Mesendoderm (in vitro differentiated cells): Measurements from ENCODE around the gene WDFY2.
"Not testable (repeated sequence)": the region's sequence is repeated elsewhere in the genome, so short reads cannot be mapped to it uniquely, and the experiment has no call there.

ENCODE experiments used
- DNase-seq: peaks from one replicate; pipeline ENCODE4 v3.0.0; 2013
- H2AK5ac ChIP-seq: 2 replicates; pipeline ENCODE4 v1.6.1; 2013; ENCODE audit warnings: low read length, inconsistent platforms
- H2BK120ac ChIP-seq: 2 replicates; pipeline ENCODE4 v1.6.1; 2013; ENCODE audit warnings: low read depth, mild to moderate bottlenecking, low read length, moderate library complexity, mixed read lengths
- H2BK15ac ChIP-seq: replicated peaks from 2 replicates; pipeline ENCODE4 v1.6.1; 2013; ENCODE audit warnings: low read depth, mild to moderate bottlenecking, moderate library complexity
- H2BK5ac ChIP-seq: 2 replicates; pipeline ENCODE4 v1.6.1; 2013; ENCODE audit warnings: low read length, inconsistent platforms
- H3K18ac ChIP-seq: 2 replicates; pipeline ENCODE4 v1.6.1; 2013; ENCODE audit warnings: mild to moderate bottlenecking, low read length, mixed read lengths
- H3K23ac ChIP-seq: one replicate; pipeline ENCODE4 v1.6.1; 2013; ENCODE audit warnings: low read length
- H3K27ac ChIP-seq: 2 replicates; pipeline ENCODE4 v1.5.1; 2013; ENCODE audit warnings: low read depth, mild to moderate bottlenecking, inconsistent platforms, low read length, moderate library complexity
- H3K27me3 ChIP-seq: 2 replicates; pipeline ENCODE4 v1.6.1; 2013; ENCODE audit warnings: low read length, control low read depth, mild to moderate bottlenecking, inconsistent platforms; ENCODE audit not compliant: insufficient read depth, poor library complexity
- H3K36me3 ChIP-seq: 2 replicates; pipeline ENCODE4 v1.6.1; 2013; ENCODE audit warnings: low read length, inconsistent platforms; ENCODE audit not compliant: control insufficient read depth, insufficient read depth
- H3K4ac ChIP-seq: one replicate; pipeline ENCODE4 v1.6.1; 2013; ENCODE audit warnings: low read depth, mild to moderate bottlenecking, low read length, moderate library complexity
- H3K4me1 ChIP-seq: 2 replicates; pipeline ENCODE4 v1.6.1; 2013; ENCODE audit warnings: low read depth, low read length, inconsistent platforms; ENCODE audit not compliant: control insufficient read depth
- H3K4me2 ChIP-seq: 2 replicates; pipeline ENCODE4 v1.6.1; 2013; ENCODE audit warnings: low read length
- H3K4me3 ChIP-seq: 2 replicates; pipeline ENCODE4 v1.5.1; 2013; ENCODE audit warnings: mild to moderate bottlenecking, low read length
- H3K56ac ChIP-seq: one replicate; pipeline ENCODE4 v1.6.1; 2013; ENCODE audit warnings: low read length
- H3K79me1 ChIP-seq: 2 replicates; pipeline ENCODE4 v1.6.1; 2013; ENCODE audit warnings: low read length, inconsistent platforms
- H3K79me2 ChIP-seq: 2 replicates; pipeline ENCODE4 v1.6.1; 2013; ENCODE audit warnings: mild to moderate bottlenecking, low read length; ENCODE audit not compliant: control insufficient read depth, insufficient read depth
- H3K9ac ChIP-seq: 2 replicates; pipeline ENCODE4 v1.6.1; 2013; ENCODE audit warnings: low read length, inconsistent platforms
- H4K5ac ChIP-seq: one replicate; pipeline ENCODE4 v1.6.1; 2013; ENCODE audit warnings: low read length
- H4K8ac ChIP-seq: one replicate; pipeline ENCODE4 v1.6.1; 2013; ENCODE audit warnings: low read depth, mild to moderate bottlenecking, control low read depth, low read length, moderate library complexity
- WGBS: extraction: QIAGEN DNeasy Blood & Tissue Kit; methylation state at CpG from one replicate; pipeline ENCODE4 v1.1.7; 2013; ENCODE audit warnings: low lambda C conversion rate, missing lambda C conversion rate; ENCODE audit not compliant: insufficient coverage; ENCODE audit errors: extremely low coverage; 5-methylcytosine and 5-hydroxymethylcytosine counted together

Gene WDFY2

DNA sequence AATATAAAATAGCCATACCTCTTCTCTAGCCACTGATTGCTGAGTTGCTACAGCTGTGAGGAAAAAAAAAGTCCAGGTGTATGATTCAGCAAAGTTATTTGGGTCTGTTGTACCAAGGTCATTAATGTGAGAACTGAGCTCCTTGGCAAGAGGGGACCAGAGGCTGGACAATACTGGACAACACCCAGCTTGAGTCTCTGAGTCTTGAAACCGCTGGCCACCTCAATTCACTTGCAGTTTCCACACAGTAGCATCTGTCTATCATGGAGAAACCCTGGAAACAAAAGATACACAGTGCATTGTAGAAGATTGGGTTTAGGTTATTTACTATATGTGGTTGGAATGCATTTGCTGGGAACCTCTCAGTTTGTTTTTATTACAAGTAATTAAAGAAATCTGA lies 60.4 kb downstream of the WDFY2 start:
- Histone ChIP-seq H2BK120ac (no peak overlapping the region), H3K56ac (no peak overlapping the region), H3K4me3 (no peak overlapping the region), H3K79me1 (peaks cover 13% of the 10 kb centered on the region), H3K23ac (no peak overlapping the region), H4K8ac (no peak overlapping the region), H3K9ac (no peak overlapping the region), H3K4me1 (peaks cover 17% of the 10 kb centered on the region), H2BK5ac (no peak overlapping the region), H3K4ac (no peak overlapping the region), H3K36me3 (no peaks in the 10 kb centered on the region), H3K79me2 (peaks cover 19% of the 10 kb centered on the region), H2AK5ac (peak overlapping the region; percentile 65), H3K27me3 (no peaks in the 10 kb centered on the region), H3K18ac (peak overlapping the region; percentile 7), H2BK15ac (no peak overlapping the region), H4K5ac (no peak overlapping the region), H3K4me2 (no peak overlapping the region), H3K27ac (peak overlapping the region; percentile 54)
- WGBS = no CpG with 5 or more reads among the region's 1 CpG
- DNase-seq = peak; percentile 25

GRCh38 chr13:51645154-51645650 lies 60.9 kb downstream of the WDFY2 start:
- peak overlapping the region; percentile 51 for H3K18ac ChIP-seq

GRCh38 chr13:51645761-51646670 lies 61.8 kb downstream of the WDFY2 start:
- H3K79me1 ChIP-seq = peaks cover 13% of the 10 kb centered on the region
- WGBS = no CpG with 5 or more reads among the region's 10 CpGs
- peak overlapping the region; percentile 0 for H3K56ac ChIP-seq
- peak overlapping the region; percentile 67 for H3K23ac ChIP-seq
- no peak overlapping the region for H4K5ac ChIP-seq
- no peak overlapping the region for H4K8ac ChIP-seq
- no peak overlapping the region for H3K4me3 ChIP-seq
- H3K36me3 ChIP-seq = no peaks in the 10 kb centered on the region
- no peak overlapping the region for H3K9ac ChIP-seq
- no peak overlapping the region for H3K4me2 ChIP-seq
- H2AK5ac ChIP-seq = no peak overlapping the region
- peaks cover 17% of the 10 kb centered on the region for H3K4me1 ChIP-seq
- no peak overlapping the region for H3K27ac ChIP-seq
- H2BK120ac ChIP-seq = no peak overlapping the region
- no peaks in the 10 kb centered on the region for H3K27me3 ChIP-seq
- H2BK15ac ChIP-seq = no peak overlapping the region
- peak; percentile 12 for DNase-seq
- no peak overlapping the region for H3K18ac ChIP-seq
- no peak overlapping the region for H3K4ac ChIP-seq
- no peak overlapping the region for H2BK5ac ChIP-seq
- H3K79me2 ChIP-seq = peaks cover 19% of the 10 kb centered on the region

More at GRCh38 chr13:51645154-51645650, 60.9 kb downstream of the WDFY2 start:
- no CpG with 5 or more reads among the region's 4 CpGs for WGBS
- Histone ChIP-seq H3K27ac (no peak overlapping the region), H3K56ac (no peak overlapping the region), H3K4ac (peak overlapping the region; percentile 91), H3K9ac (no peak overlapping the region), H2BK5ac (no peak overlapping the region), H3K79me1 (peaks cover 13% of the 10 kb centered on the region), H4K8ac (no peak overlapping the region), H3K36me3 (no peaks in the 10 kb centered on the region), H3K79me2 (peaks cover 19% of the 10 kb centered on the region), H3K27me3 (no peaks in the 10 kb centered on the region), H3K4me2 (no peak overlapping the region), H2BK120ac (no peak overlapping the region), H3K4me1 (peaks cover 17% of the 10 kb centered on the region), H2BK15ac (no peak overlapping the region), H3K4me3 (no peak overlapping the region), H2AK5ac (no peak overlapping the region), H3K23ac (no peak overlapping the region), H4K5ac (no peak overlapping the region)
- DNase-seq = peak; percentile 84

- H2BK120ac ChIP-seq = no peak overlapping the region
- H3K4me1 ChIP-seq = peaks cover 17% of the 10 kb centered on the region
- DNase-seq = no peak
- peaks cover 13% of the 10 kb centered on the region for H3K79me1 ChIP-seq
- no peak overlapping the region for H3K4me3 ChIP-seq
- H3K4me2 ChIP-seq = no peak overlapping the region
- H4K8ac ChIP-seq = no peak overlapping the region
- peaks cover 18% of the 10 kb centered on the region for H3K79me2 ChIP-seq
- no peak overlapping the region for H2BK15ac ChIP-seq
- no peak overlapping the region for H2AK5ac ChIP-seq
- no peak overlapping the region for H3K18ac ChIP-seq
- no peak overlapping the region for H3K27ac ChIP-seq
- no peak overlapping the region for H3K4ac ChIP-seq
- no peaks in the 10 kb centered on the region for H3K27me3 ChIP-seq
- no peak overlapping the region for H3K23ac ChIP-seq
- no peak overlapping the region for H2BK5ac ChIP-seq
- H3K56ac ChIP-seq = no peak overlapping the region
- H3K9ac ChIP-seq = no peak overlapping the region
- no peak overlapping the region for H4K5ac ChIP-seq
- WGBS = no CpG with 5 or more reads among the region's 4 CpGs
- no peaks in the 10 kb centered on the region for H3K36me3 ChIP-seq
Measured at GRCh38 chr13:51647067-51647466, 62.8 kb downstream of the WDFY2 start.

DNA sequence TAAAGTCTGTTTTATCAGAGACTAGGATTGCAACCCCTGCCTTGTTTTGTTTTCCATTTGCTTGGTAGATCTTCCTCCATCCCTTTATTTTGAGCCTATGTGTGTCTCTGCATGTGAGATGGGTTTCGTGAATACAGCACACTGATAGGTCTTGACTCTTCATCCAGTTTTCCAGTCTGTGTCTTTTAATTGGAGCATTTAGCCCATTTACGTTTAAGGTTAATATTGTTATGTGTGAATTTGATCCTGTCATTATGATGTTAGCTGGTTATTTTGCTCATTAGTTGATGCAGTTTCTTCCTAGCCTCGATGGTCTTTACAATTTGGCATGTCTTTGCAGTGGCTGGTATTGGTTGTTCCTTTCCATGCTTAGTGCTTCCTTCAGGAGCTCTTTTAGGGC lies 67.9 kb downstream of the WDFY2 start:
- not testable (repeated sequence) for H3K4me1 ChIP-seq, H3K36me3 ChIP-seq, H2BK15ac ChIP-seq, H4K5ac ChIP-seq, H3K23ac ChIP-seq, H4K8ac ChIP-seq, H3K56ac ChIP-seq, H2AK5ac ChIP-seq, H3K18ac ChIP-seq, H3K27me3 ChIP-seq, H3K4me2 ChIP-seq, H3K9ac ChIP-seq, H2BK120ac ChIP-seq, DNase-seq, H2BK5ac ChIP-seq, H3K79me1 ChIP-seq, H3K27ac ChIP-seq, H3K4ac ChIP-seq, H3K4me3 ChIP-seq, H3K79me2 ChIP-seq
- no CpG with 5 or more reads among the region's 3 CpGs for WGBS
